Epithelial cell of proximal tubule (primary cell): ENCODE data around the gene WBP4. TPM values are rescaled to one million over a fixed set of nuclear protein-coding genes. Genes with fewer than 3 reads are reported as not detected.

ENCODE experiments used
- DNase-seq: peaks from one replicate; pipeline ENCODE4 v3.0.0-alpha.2; 2011; ENCODE audit warnings: low read depth
- H3K4me3 ChIP-seq: 2 replicates; pipeline ENCODE4 v1.5.1; 2011; ENCODE audit warnings: low read depth, mild to moderate bottlenecking, low read length
- CTCF ChIP-seq: conservative IDR thresholded peaks from 2 replicates; pipeline ENCODE4 v1.5.1; 2012; ENCODE audit warnings: low read depth, mild to moderate bottlenecking, low read length
- total RNA-seq: library from RNA; depleted of rRNA; stranded (reverse); fragments of >200 nt; gene quantifications from 2 replicates; pipeline ENCODE4 v1.2.3, GENCODE V29; 2015

The WBP4 gene
- total RNA-seq, result 9.8 and 17.9 TPM in 2 replicates

GRCh38 chr13:41061075-41061913 is at the start of gene WBP4:
WBP4 (plus strand) TSS chr13:41061509; CDS start chr13:41061674, 165 bp downstream.
- H3K4me3 ChIP-seq, result peak within 1 kb of the TSS; percentile 88
- peak; percentile 80 for DNase-seq
- peak; percentile 21 for TF ChIP-seq CTCF

GRCh38 chr13:41012536-41012935 is 48.8 kb upstream of the WBP4 start:
- no peak for TF ChIP-seq CTCF

GRCh38 chr13:41013835-41014234 is 47.5 kb upstream of the WBP4 start:
- no peak for DNase-seq
- H3K4me3 ChIP-seq, result no peak overlapping the region
- TF ChIP-seq CTCF, result no peak

More at GRCh38 chr13:41012536-41012935, 48.8 kb upstream of the WBP4 start:
- H3K4me3 ChIP-seq, result no peak overlapping the region
- no peak for DNase-seq

- no peak overlapping the region for H3K4me3 ChIP-seq
- DNase-seq, result no peak
- TF ChIP-seq CTCF, result no peak
These were observed 45.4 kb upstream of the WBP4 start for GRCh38 chr13:41015920-41016319.

- DNase-seq, result no peak
- no peak for TF ChIP-seq CTCF
- H3K4me3 ChIP-seq, result peak overlapping the region; percentile 59
These were observed 44.1 kb upstream of the WBP4 start for GRCh38 chr13:41017159-41017558.

GRCh38 chr13:41017817-41018601 is 43.3 kb upstream of the WBP4 start:
- H3K4me3 ChIP-seq, result peak overlapping the region; percentile 59
- no peak for DNase-seq
- TF ChIP-seq CTCF, result no peak

- H3K4me3 ChIP-seq, result peak overlapping the region; percentile 59
- no peak for TF ChIP-seq CTCF
- no peak for DNase-seq
These were observed 42.7 kb upstream of the WBP4 start for GRCh38 chr13:41018602-41018948.
